NAMALWA (cell line): ENCODE data around the gene PJVK.
A peak's percentile ranks its signal among the peaks of the same experiment; 100 is the strongest.
"Not testable (repeated sequence)": the region's sequence is repeated elsewhere in the genome, so short reads cannot be mapped to it uniquely, and the experiment has no call there.

ENCODE experiments used
- DNase-seq: peaks from one replicate; pipeline ENCODE4 v3.0.0-alpha.2; 2015; ENCODE audit warnings: low spot score

The PJVK gene

DNA sequence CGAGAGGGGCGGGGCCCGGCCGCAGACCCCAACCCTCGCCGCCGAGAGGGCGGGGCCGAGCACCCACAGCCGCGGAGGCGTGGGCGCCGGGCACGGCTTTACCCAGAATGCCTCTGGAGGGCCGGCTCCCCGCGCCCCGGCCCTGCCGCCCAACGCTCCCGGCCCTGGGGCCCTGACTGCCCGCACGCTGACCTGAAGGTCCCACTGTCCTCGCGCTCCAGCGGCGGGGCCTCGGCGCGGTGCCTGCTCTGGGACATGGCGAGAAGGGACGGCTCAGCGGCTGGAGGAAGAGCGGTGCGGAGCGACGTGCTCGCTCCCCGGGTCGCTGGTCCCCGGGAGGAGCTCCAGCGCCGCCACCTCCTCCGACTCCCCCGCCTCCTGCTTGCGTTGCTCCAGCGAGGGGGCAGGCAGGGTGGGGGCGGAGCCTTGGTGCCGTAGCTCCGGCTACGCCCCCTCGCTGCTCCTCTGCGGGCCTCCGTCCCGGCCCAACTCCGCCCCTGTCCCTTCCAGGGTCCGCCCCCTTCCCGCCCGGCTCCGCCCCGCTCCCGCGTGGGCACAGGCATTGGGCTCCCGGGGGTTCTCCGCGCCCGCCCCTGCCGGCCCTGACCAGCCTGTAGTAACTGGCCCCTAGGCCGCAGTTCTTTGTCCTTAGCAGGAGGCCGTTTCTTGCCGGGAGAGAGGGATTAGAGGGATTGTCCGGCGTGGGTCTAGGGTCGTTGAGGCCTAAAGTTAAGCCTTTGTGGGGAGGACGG lies at the start of gene PJVK, which contains the start of gene PRKRA:
TSS of gene PJVK (plus strand) at position 605 of the 752 bp plus-strand sequence. CDS start 2,032 bp downstream, outside the sequence.
TSS of gene PRKRA (minus strand) at position 402 of the 752 bp plus-strand sequence. CDS start at position 257, 145 bp downstream.
- peak; percentile 95 for DNase-seq

DNA sequence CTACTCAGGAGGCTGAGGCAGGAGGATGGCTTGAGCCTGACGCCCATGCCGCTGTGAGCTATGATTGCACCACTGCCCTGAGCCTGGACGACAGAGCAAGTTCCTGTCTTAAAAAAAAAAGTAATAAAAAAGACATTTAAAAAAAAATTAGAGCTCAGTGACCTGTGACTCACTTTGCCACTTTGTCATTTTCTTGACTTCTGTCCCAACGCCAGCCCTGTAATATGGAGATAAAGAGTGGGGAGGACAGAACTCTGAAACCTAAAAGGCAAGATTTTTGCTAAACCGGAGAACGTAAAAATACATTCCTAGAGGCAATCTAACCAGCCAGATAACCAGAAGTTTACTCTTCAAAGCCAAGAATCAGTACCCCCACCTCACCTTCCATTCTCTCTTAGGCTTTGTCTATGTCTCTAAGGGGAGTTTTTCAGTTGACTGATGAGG lies 49.2 kb upstream of the PJVK start:
- no peak for DNase-seq

DNA sequence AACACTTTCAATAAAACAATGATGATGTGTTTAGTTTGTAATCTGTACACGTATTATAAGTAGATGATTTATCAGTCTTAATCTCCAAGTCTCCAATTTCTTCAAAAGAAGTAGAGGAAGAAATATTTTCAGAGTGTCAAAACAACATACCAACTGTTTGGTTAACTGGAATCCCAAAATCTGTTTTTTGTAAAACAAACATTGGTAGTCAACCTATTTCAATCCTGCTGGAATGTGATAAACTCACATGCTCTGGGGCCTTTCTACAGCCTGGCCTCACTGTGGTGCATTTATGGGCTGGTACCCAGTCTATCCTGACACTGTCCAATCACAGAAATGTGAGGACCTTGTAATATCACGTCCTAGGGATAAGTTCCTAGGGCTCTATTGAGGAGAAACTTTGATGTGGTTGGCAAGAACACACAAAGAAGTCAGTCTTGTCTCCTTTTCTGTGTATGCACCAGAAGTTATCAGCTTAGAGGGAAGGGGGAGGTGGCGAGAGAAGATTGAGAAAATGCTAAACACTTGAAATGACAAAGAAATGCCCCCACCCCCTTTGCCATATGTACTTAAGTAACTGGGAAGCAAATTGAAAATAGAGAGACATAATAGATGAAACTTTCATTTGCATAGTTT lies 47.4 kb upstream of the PJVK start:
- peak; percentile 28 for DNase-seq

DNA sequence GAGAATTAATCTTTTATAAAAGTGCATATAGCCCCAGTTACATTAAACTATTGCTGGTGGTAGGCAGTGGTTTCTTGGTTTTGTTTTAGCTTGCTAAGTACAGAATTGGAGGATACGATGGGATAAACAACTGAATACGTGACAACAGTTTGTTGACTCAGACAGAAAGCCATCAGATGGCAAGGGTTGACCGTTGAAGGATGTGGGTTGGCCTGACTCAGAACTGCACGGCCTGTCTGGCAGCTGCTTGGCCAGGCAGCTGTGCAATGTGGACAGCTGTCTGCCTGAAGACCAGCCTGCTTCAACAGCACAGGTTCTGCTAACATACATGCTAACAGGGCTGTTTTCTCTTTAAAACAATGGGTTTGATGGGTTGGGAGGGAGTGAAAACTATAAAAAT lies 46.8 kb upstream of the PJVK start:
- DNase-seq, result peak; percentile 65

- no peak for DNase-seq
Observed at GRCh38 chr2:178409261-178409660, 41.9 kb upstream of the PJVK start.

DNA sequence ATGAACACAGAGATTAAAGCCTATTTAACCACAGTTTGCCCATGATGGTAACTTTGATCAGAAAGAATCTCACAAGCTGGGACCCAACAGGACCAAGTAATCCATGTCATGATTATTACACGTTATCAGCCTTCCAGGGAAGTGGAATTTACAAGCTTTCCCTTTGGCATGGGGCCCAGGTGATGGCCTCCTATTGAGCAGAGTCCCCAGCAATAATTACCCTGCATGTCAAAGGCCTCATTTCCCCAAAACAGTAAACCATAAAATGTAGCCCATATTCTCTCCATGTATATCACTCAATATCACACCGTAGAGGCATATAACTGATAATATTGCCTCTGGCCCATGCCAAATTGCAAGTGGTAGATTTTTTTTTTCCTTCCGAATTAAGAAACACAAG lies 39.1 kb upstream of the PJVK start:
- no peak for DNase-seq

DNA sequence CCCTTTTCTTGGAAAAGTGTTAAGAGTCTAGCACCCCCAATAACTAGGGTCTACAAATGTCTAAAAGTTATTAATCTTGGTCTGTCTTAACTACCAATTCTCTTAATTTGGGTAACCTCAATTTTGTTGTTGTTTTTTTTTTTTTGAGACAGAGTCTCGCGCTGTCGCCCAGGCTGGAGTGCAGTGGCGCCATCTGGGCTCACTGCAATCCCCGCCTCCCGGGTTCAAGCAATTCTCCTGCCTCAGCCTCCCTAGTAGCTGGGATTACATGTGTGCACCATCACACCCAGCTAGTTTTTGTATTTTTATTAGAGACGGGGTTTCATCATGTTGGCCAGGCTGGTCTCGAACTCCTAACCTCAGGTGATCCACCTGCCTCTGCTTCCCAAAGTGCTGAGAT lies 38.7 kb upstream of the PJVK start:
- DNase-seq, result not testable (repeated sequence)

DNA sequence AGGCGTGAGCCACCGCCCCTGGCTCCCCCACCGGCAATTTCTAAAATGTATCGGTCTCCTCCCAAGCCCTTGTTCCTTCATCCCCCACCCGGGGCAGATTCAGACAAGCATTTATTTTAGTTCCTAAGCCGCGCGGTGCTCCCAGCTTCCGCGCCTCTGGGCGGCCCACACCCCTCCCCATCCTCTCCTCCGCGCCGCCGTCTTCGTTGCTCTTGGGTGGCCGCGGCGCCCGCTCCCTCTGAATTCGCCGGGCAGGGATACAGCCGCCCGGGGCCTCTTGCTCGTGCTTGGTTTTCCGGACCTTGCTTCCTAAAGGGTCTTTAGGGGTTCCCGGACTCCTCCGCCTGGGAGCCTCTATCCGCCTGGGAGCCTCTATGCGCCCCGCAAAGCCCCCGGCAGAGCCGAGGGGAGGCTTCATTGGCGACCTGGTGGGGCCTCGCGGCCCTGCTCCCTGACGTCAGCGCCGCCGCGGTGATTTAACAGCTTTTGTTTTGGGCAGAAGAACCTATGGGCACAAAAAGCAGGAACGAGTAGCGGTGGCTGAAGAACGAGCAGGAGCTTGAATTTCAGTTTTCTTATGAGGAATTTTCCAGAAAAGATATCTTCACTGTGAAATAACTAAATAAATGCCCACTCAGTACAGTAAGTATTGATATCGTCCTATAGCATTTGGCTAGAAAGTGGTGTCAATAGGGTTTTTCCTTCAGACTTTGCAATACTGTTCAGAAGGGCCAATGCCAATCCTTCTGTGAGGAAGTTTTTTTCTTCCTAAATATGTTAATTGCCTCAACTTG lies 37.5 kb upstream of the PJVK start:
- DNase-seq, result peak; percentile 31

GRCh38 chr2:178414266-178415247 lies 36.6 kb upstream of the PJVK start:
- DNase-seq, result peak; percentile 93

DNA sequence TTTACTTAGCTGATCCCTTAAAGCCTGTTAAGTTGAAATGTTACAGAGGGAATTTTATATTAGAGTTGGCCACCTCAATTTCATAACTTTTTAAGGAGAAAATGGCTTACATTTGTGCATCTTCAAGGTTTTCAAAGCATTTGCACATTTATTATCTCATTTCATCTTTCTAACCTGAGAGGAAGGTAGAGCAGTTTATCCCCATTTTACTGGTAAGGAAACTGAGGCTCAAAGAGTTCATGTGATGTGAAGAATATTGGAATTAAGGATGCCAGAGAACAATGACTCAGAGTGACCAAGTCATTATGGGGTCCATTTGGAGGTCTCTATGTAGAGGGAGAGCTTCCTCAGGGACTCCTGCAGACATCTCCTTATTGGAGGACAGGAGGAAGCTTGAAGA lies 35.2 kb upstream of the PJVK start:
- no peak for DNase-seq

DNA sequence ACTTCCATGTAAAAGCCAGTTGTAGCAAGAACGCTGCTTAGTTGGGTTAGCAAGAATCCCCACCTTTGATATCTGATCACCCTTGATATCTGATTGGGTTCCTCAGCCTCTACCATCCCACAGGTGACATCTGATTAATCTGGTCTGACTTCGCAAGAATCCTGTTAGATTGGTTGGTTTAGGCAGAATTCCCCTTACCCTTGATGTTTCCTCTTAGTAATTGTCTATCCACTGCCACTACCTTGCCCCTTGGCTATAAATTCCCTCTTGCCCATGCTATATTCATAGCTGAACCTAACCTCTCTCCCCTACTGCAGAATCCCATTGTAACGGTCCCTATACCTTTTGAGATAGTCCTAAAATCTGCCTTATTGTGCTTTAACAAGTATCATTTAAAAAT lies 33.3 kb upstream of the PJVK start:
- no peak for DNase-seq

DNA sequence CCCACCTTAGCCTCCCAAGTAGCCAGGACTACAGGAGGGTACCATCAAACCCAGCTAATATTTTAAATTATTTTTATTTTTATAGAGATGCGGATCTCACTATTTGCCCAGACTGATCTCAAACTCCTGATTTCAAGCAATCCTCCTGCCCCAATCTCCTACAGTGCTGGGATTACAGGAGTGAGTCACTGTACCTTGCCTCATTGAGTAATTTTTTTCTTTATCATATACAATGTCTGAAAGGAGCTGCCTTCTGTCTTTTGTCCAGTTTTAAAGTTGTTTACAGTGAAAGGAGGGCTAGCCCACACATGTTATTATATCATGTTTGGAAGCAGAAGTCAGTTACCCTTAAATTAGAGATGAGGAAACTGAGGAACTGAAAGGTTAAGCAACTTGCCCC lies 32.8 kb upstream of the PJVK start:
- DNase-seq, result no peak

GRCh38 chr2:178419123-178419522 lies 32.1 kb upstream of the PJVK start:
- DNase-seq, result peak; percentile 48

- DNase-seq, result no peak
Observed at GRCh38 chr2:178420463-178420999, 30.6 kb upstream of the PJVK start.

DNA sequence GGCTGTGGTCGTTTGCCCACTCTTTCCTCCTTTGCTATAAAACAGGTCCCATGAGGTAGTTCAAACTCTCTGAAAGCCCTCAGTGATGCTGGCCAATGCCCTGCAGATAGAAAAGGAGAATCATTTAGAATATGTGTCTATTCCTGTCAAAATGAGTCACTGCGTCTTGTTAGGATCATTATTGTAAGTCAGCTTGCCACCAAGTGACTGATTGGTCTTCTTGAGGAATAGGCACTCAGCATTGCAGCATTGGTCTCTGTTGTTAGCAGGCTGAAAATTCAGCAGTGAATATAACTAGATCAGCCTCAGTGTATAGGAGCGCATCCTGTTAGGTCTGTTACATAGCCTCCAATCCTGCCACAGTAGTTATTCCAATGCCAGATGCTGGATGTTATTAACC lies 29.1 kb upstream of the PJVK start:
- DNase-seq, result no peak

- DNase-seq, result not testable (repeated sequence)
Observed at GRCh38 chr2:178423746-178424145, 27.4 kb upstream of the PJVK start.

GRCh38 chr2:178425255-178425827 lies 25.8 kb upstream of the PJVK start:
- DNase-seq, result no peak

DNA sequence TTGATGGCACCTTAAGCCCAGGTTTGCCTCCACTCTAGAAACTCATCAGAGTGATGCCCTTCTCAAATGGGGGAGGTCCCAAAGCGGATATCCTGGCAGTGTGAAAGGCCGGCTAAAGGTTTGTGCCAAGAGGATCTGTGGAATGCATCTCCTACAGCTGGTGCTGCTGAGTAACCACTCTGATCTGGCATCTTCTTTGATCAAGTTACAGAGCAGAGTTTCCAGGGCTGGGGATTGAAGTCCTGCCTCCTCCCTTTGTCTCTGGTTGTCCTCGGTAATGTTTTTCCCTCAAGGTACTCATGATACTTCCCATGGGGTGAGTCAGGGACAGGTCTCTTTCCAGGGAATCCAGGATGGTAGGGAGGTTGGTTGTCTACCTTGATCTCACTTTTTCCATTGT lies 24.8 kb upstream of the PJVK start:
- DNase-seq, result no peak

DNA sequence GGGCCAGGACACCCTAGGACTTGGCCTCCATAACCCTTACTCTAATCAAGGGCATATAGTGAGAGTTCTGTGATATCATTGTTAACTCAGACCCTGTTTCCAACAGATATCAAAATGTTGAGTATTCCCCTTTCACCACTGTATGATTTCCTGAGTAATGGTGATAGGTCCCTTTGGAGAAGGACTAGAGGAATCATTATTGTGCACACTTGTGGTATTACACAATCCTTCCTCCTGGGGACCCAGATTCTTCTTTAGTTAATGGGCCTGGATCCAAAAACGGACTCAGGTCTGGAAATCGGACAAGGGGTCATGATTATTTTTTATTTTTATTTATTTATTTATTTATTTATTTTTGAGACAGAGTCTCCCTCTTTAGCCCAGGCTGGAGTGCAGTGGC lies 23.7 kb upstream of the PJVK start:
- DNase-seq, result no peak

DNA sequence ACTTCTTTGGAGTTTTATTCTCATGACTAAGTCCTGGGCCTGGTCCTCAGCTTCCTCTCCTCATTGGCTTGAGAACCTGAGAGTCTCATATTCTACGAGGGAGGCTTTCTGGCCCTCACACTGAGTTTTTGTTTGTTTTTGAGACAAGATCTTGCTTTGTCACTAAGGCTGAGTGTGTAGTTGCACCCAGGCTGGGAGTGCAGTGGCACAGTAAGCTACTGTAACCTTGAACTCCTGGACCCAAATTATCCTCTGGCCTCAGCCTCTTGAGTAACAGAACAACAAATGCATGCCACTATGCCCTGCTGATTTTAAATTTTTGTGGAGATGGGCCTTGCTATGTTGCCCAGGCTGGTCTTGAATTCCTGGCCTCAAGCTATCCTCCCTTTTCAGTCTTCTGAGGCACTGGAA lies 22.8 kb upstream of the PJVK start:
- DNase-seq, result no peak

- no peak for DNase-seq
Observed at GRCh38 chr2:178429336-178429735, 21.8 kb upstream of the PJVK start.
